Fibroblast of the aortic adventitia (primary cell): Measurements from ENCODE around the gene HSPB8. TPM values are rescaled to one million over a fixed set of nuclear protein-coding genes. Genes with fewer than 3 reads are reported as not detected.

ENCODE experiments used
- DNase-seq: peaks from one replicate; pipeline ENCODE4 v3.0.0-alpha.2; 2010; ENCODE audit warnings: low read depth
- H3K4me3 ChIP-seq: 2 replicates; pipeline ENCODE4 v1.5.1; 2011; ENCODE audit warnings: low read depth, mild to moderate bottlenecking, control low read depth, low read length, moderate library complexity
- total RNA-seq: library from RNA; depleted of rRNA; stranded (reverse); fragments of >200 nt; gene quantifications from 2 replicates; pipeline ENCODE4 v1.2.3, GENCODE V29; 2012; ENCODE audit warnings: low replicate concordance
- TF ChIP-seq, protein P1 (sequence below): IDR thresholded peaks from 2 replicates; pipeline ENCODE4 v1.5.1; 2011; ENCODE audit warnings: mild to moderate bottlenecking, low read length, control low read depth, inconsistent platforms; ENCODE audit not compliant: insufficient read depth

The HSPB8 gene, protein sequence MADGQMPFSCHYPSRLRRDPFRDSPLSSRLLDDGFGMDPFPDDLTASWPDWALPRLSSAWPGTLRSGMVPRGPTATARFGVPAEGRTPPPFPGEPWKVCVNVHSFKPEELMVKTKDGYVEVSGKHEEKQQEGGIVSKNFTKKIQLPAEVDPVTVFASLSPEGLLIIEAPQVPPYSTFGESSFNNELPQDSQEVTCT
- total RNA-seq = 7.7 and 23.1 TPM in 2 replicates

DNA sequence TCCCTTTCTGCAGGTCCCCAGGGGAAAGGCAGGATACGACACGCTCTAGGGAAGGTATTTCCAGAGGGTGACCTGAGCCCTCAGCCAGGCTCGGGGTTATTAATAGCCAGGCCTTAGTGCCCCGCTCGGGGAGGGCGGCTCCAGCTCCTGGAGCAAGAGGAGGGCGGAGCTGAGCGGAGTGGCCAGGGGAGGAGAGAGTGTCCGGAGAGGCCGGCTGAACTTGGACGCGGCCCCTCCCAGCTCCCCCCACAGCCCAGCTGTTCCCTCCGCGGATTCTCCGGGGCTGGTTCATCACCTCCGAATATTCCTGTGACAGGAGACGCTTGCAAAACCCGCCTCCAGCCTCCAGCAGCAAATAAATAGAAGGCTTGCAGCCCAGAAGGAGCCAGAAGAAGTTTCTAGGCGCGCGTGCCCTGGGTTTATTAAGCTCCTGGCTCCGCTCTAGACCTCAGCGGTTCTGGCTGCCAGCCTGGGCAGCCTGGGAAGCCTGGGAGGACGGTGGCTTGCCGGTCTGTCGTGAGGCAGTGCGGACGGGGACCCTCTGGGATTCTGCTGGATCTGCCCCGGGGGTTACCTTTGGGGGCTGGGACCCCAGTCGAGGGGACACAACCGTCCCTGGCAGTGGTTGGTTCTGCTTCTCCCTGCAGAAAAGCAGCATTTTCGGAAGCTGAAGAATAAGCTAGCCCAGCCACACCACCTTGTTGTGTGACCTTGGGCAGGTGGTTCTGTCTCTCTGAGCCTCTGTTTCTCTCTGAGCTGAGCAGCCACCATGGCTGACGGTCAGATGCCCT, at the start of gene HSPB8:
HSPB8 (plus strand) TSS at position 388 of the 791 bp plus-strand sequence; CDS start at position 770, 382 bp downstream.
- peak within 1 kb of the TSS; percentile 78 for H3K4me3 ChIP-seq
- TF ChIP-seq, protein P1, sequence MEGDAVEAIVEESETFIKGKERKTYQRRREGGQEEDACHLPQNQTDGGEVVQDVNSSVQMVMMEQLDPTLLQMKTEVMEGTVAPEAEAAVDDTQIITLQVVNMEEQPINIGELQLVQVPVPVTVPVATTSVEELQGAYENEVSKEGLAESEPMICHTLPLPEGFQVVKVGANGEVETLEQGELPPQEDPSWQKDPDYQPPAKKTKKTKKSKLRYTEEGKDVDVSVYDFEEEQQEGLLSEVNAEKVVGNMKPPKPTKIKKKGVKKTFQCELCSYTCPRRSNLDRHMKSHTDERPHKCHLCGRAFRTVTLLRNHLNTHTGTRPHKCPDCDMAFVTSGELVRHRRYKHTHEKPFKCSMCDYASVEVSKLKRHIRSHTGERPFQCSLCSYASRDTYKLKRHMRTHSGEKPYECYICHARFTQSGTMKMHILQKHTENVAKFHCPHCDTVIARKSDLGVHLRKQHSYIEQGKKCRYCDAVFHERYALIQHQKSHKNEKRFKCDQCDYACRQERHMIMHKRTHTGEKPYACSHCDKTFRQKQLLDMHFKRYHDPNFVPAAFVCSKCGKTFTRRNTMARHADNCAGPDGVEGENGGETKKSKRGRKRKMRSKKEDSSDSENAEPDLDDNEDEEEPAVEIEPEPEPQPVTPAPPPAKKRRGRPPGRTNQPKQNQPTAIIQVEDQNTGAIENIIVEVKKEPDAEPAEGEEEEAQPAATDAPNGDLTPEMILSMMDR = no peak
- peak; percentile 96 for DNase-seq

GRCh38 chr12:119129827-119130434, 48.8 kb upstream of the HSPB8 start:
- no peak for DNase-seq
- TF ChIP-seq, protein P1 = no peak
- H3K4me3 ChIP-seq = no peak overlapping the region

- DNase-seq = no peak
- TF ChIP-seq, protein P1 = no peak
- H3K4me3 ChIP-seq = no peak overlapping the region
These were observed 48.2 kb upstream of the HSPB8 start for GRCh38 chr12:119130523-119130922.

GRCh38 chr12:119134284-119135072, 44.3 kb upstream of the HSPB8 start:
- no peak overlapping the region for H3K4me3 ChIP-seq
- no peak for DNase-seq
- TF ChIP-seq, protein P1 = no peak

GRCh38 chr12:119136811-119137410, 41.8 kb upstream of the HSPB8 start:
- TF ChIP-seq, protein P1 = no peak

DNA sequence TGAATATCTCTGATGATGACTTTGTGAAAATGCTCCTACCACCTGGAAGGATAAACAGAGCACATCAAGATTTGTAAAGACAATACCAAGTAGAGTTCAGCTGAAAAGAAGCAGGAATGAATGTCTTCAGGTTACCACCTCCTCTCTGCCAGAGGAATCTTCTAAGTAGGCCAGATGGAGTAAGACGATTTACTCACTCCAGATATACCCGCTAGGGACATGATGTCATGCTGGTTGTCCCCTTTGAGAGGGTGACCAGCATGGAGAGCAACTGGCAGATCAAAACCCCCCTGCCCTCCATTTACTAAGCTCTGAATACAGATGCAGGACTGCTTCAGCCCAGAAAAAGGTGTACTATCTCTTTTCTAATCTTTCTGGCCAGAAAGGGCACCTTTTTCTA, 39.3 kb upstream of the HSPB8 start:
- TF ChIP-seq, protein P1 = no peak
- H3K4me3 ChIP-seq = no peak overlapping the region

More at GRCh38 chr12:119136811-119137410, 41.8 kb upstream of the HSPB8 start:
- no peak overlapping the region for H3K4me3 ChIP-seq
- no peak for DNase-seq

More for the DNA sequence above, 39.3 kb upstream of the HSPB8 start:
- DNase-seq = no peak
